Erythroblast (primary cell): Measurements from ENCODE around the gene MCRS1.

ENCODE experiments used
- GATA1 ChIP-seq: IDR thresholded peaks from 2 replicates; pipeline ENCODE4 v1.6.1; 2011; ENCODE audit warnings: low read depth, mild to moderate bottlenecking, control low read depth, low read length, moderate library complexity
- POLR2A ChIP-seq: IDR thresholded peaks from 2 replicates; pipeline ENCODE4 v1.6.1; 2011; ENCODE audit warnings: mild to moderate bottlenecking, low read length

- TF ChIP-seq POLR2A (no peak), GATA1 (no peak)
These were observed 17.8 kb upstream of the MCRS1 start for GRCh38 chr12:49585477-49586459.
